Vagina (tissue), 2 donors: Measurements from ENCODE around the gene NRARP. TPM values are rescaled to one million over a fixed set of nuclear protein-coding genes. Genes with fewer than 3 reads are reported as not detected.
"Not testable (repeated sequence)": the region's sequence is repeated elsewhere in the genome, so short reads cannot be mapped to it uniquely, and the experiment has no call there.

ENCODE experiments used
- DNase-seq, 2 donors: peaks; one replicate each; pipeline ENCODE4 v3.0.0-alpha.2; 2017; ENCODE audit errors: extremely low spot score in 2 of 2
- H3K27ac ChIP-seq: fragments of 200-600 bp; sonication (generic); one replicate; pipeline ENCODE4 v1.5.1; 2019
- H3K27me3 ChIP-seq: fragments of 200-600 bp; sonication (generic); one replicate; pipeline ENCODE4 v1.5.1; 2019
- H3K36me3 ChIP-seq, 2 donors: fragments of 200-600 bp; sonication (generic); one replicate each; pipeline ENCODE4 v1.5.1; 2017 to 2019
- H3K4me1 ChIP-seq: fragments of 200-600 bp; sonication (generic); one replicate; pipeline ENCODE4 v1.5.1; 2019
- H3K4me3 ChIP-seq, 2 donors: fragments of 200-600 bp; sonication (generic); 1 replicate in 1 of 2; 2 replicates in 1 of 2; pipeline ENCODE4 v1.5.1; 2016 to 2019
- H3K9me3 ChIP-seq: fragments of 200-600 bp; sonication (generic); one replicate; pipeline ENCODE4 v1.5.1; 2019
- POLR2A ChIP-seq, 2 donors: fragments of 450-650 bp; IDR thresholded peaks; one replicate each; pipeline ENCODE4 v1.6.1; 2017; ENCODE audit warnings: antibody characterized with exemption in 2 of 2, mild to moderate bottlenecking in 2 of 2, moderate library complexity in 2 of 2
- POLR2AphosphoS5 ChIP-seq, 2 donors: sonication (generic); formaldehyde crosslinking; IDR thresholded peaks; one replicate each; pipeline ENCODE4 v1.9.0; 2017; ENCODE audit warnings: antibody characterized with exemption in 2 of 2, mild to moderate bottlenecking in 2 of 2, low read depth in 1 of 2; ENCODE audit not compliant: insufficient read depth in 1 of 2
- intact Hi-C: fragments of 100-400 bp; cut with DNase I; formaldehyde crosslinking; loops from one replicate; pipeline ENCODE4 v1.15.1; 2023
- total RNA-seq: library from RNA; depleted of rRNA; stranded (reverse); fragments of >200 nt; gene quantifications from one replicate; pipeline ENCODE4 v1.2.3, GENCODE V29; 2016
- TF ChIP-seq, protein P1 (sequence below), 3 experiments: fragments of 450-650 bp in 2 of 3; fragments of 200-600 bp in 1 of 3; sonication (generic) in 1 of 3; IDR thresholded peaks; one replicate each; pipeline ENCODE4 v1.5.1; 2017 to 2019; ENCODE audit warnings: antibody characterized with exemption in 3 of 3, mild to moderate bottlenecking in 2 of 3, moderate library complexity in 2 of 3

The NRARP gene
- total RNA-seq, 1 donor from 2014 or later, result 29.5 TPM

DNA sequence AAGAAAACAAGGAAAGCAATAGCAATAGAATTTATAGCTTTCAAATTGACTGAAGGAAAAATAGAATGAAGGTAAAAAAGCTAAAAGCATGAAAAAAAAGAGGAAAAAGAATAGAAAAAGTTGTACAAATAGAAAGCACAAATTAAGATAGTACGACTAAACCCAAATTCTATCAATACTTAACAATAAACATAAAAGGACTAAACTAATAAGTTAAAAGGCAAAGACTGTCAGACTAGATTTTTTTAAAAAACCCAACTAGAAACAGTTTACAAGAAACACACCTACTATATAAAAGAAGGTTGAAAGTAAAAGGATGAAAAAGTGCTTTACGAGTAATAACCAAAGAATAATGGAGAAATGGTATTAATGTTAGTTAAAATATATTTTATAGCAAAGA lies 34.7 kb upstream of the NRARP start:
- H3K4me3 ChIP-seq, result no peak overlapping the region
- H3K36me3 ChIP-seq, result peaks cover 0 to 4% of the 10 kb centered on the region in 2 donors
- H3K27me3 ChIP-seq, result no peaks in the 10 kb centered on the region
- no peak for DNase-seq
- H3K4me1 ChIP-seq, result no peaks in the 10 kb centered on the region
- no peaks in the 10 kb centered on the region for H3K9me3 ChIP-seq
- TF ChIP-seq POLR2AphosphoS5 (IDR thresholded peaks at IDR 0.05; ENCODE audit: insufficient read depth in 1 of 2, low read depth in 1 of 2), result no peak
- TF ChIP-seq, protein P1, sequence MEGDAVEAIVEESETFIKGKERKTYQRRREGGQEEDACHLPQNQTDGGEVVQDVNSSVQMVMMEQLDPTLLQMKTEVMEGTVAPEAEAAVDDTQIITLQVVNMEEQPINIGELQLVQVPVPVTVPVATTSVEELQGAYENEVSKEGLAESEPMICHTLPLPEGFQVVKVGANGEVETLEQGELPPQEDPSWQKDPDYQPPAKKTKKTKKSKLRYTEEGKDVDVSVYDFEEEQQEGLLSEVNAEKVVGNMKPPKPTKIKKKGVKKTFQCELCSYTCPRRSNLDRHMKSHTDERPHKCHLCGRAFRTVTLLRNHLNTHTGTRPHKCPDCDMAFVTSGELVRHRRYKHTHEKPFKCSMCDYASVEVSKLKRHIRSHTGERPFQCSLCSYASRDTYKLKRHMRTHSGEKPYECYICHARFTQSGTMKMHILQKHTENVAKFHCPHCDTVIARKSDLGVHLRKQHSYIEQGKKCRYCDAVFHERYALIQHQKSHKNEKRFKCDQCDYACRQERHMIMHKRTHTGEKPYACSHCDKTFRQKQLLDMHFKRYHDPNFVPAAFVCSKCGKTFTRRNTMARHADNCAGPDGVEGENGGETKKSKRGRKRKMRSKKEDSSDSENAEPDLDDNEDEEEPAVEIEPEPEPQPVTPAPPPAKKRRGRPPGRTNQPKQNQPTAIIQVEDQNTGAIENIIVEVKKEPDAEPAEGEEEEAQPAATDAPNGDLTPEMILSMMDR (IDR thresholded peaks at IDR 0.05), result no peak
- no peak for TF ChIP-seq POLR2A (IDR thresholded peaks at IDR 0.05)
- intact Hi-C loops, result no loop called here
- H3K27ac ChIP-seq, result no peak overlapping the region

DNA sequence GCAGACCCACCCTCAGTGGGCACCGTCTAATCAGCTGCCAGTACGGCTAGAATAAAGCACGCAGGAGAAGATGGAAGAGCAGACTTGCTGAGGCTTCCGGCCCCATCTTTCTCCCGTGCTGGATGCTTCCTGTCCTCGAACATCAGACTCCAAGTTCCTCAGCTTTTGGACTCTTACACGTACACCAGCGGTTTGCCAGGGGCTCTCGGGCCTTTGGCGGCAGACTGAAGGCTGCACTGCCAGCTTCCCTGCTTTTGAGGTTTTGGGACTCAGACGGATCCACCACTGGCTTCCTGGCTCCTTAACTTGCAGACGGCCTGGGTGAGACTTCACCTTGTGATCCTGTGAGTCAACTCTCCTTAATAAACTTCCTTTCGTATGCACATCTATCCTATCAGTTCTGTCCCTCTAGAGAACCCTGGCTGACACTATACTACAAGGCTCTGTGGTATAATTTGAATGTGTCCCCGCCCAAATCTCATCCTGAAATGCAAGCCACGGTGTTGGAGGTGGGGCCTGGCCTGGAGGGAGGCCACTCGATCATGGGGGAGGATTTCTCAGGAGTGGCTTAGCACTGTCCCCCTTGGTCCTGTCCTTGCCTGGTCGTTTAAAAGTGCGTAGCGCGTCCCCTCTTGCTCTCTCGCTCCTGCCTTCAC lies 31.1 kb upstream of the NRARP start:
- no peak for TF ChIP-seq POLR2AphosphoS5 (IDR thresholded peaks at IDR 0.05; ENCODE audit: insufficient read depth in 1 of 2, low read depth in 1 of 2)
- TF ChIP-seq, protein P1 (IDR thresholded peaks at IDR 0.05), result no peak
- Histone ChIP-seq H3K4me3 (no peak overlapping the region), H3K9me3 (no peaks in the 10 kb centered on the region), H3K27me3 (no peaks in the 10 kb centered on the region), H3K36me3 (no peaks in the 10 kb centered on the region), H3K27ac (no peak overlapping the region), H3K4me1 (no peaks in the 10 kb centered on the region)
- intact Hi-C loops, result no loop called here
- DNase-seq, result no peak

- Histone ChIP-seq H3K4me1 (no peaks in the 10 kb centered on the region), H3K36me3 (no peaks in the 10 kb centered on the region), H3K27ac (no peak overlapping the region), H3K4me3 (no peak overlapping the region), H3K27me3 (no peaks in the 10 kb centered on the region), H3K9me3 (no peaks in the 10 kb centered on the region)
- TF ChIP-seq POLR2A (IDR thresholded peaks at IDR 0.05) (no peak), POLR2AphosphoS5 (IDR thresholded peaks at IDR 0.05; ENCODE audit: insufficient read depth in 1 of 2, low read depth in 1 of 2) (no peak)
- TF ChIP-seq, protein P1 (IDR thresholded peaks at IDR 0.05), result no peak
- DNase-seq, result no peak
- intact Hi-C loops, result no loop called here
These were observed 29.9 kb upstream of the NRARP start for GRCh38 chr9:137331929-137332328.

DNA sequence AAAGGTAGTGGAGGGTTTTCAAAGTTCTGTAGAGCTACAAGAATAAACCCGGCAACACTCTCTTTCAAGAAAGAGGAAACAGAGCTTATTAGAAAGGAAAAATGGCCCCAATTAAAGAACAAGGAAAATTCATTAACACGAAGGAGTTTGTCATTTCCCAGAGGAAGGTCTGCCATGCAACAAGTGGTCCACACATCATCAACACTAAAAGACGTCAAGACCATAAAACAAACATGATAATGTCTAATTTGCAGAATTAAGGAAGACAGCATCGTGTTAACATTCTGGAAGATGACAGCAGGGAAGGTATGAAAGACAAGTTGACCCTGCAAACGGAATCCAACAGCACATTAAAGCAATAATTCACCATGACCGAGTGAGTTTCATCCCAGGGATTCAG lies 28.6 kb upstream of the NRARP start:
- intact Hi-C loops, result no loop called here
- DNase-seq, result no peak
- Histone ChIP-seq H3K9me3 (no peaks in the 10 kb centered on the region), H3K4me3 (no peak overlapping the region), H3K27me3 (no peaks in the 10 kb centered on the region), H3K36me3 (no peaks in the 10 kb centered on the region), H3K4me1 (no peaks in the 10 kb centered on the region), H3K27ac (no peak overlapping the region)
- TF ChIP-seq, protein P1 (IDR thresholded peaks at IDR 0.05), result no peak
- no peak for TF ChIP-seq POLR2A (IDR thresholded peaks at IDR 0.05)
- TF ChIP-seq POLR2AphosphoS5 (IDR thresholded peaks at IDR 0.05; ENCODE audit: insufficient read depth in 1 of 2, low read depth in 1 of 2), result no peak

GRCh38 chr9:137329590-137329989 lies 27.5 kb upstream of the NRARP start:
- H3K36me3 ChIP-seq, H3K27ac ChIP-seq, H3K9me3 ChIP-seq, H3K27me3 ChIP-seq, H3K4me1 ChIP-seq, intact Hi-C loops, H3K4me3 ChIP-seq, DNase-seq: not testable (repeated sequence)

DNA sequence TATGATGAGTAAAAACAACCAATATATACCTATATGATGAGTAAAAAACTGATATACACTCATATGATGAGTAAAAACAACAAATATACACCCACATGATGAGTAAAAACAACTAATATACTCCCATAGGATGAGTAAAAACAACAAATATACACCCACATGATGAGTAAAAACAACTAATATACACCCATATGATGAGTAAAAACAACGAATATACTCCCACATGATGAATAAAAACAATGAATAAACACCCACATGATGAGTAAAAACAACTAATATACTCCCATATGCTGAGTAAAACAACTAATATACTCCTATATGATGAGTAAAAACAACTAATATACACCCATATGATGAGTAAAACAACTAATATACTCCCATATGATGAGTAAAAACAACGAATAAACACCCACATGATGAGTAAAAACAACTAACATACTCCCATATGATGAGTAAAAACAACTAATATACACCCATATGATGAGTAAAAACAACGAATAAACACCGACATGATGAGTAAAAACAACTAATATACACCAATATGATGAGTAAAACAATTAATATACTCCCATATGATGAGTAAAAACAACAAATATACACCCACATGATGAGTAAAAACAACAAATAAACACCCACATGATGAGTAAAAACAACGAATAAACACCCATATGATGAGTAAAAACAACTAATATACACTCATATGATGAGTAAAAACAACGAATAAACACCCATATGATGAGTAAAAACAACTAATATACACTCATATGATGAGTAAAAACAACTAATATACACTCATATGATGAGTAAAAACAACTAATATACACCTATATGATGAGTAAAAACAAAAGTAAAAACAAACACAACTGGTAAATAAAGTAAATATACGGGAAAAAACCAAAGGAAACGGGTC lies 25.8 kb upstream of the NRARP start:
- not testable (repeated sequence) for DNase-seq

More for the DNA sequence above, 25.8 kb upstream of the NRARP start:
- H3K9me3 ChIP-seq, H3K27me3 ChIP-seq, intact Hi-C loops, H3K4me1 ChIP-seq, H3K36me3 ChIP-seq, H3K4me3 ChIP-seq, H3K27ac ChIP-seq: not testable (repeated sequence)
